Endothelial cell (in vitro differentiated cells): ENCODE data around the gene MOSPD2. TPM values are rescaled to one million over a fixed set of nuclear protein-coding genes. Genes with fewer than 3 reads are reported as not detected.
A peak's percentile ranks its signal among the peaks of the same experiment; 100 is the strongest.

ENCODE experiments used
- DNase-seq: peaks from one replicate; pipeline ENCODE4 v3.0.0; 2021; ENCODE audit warnings: low spot score
- H3K27ac Mint-ChIP-seq: one replicate; pipeline ENCODE4 v1.8.0; 2021; ENCODE audit warnings: mixed read lengths, inconsistent platforms; ENCODE audit not compliant: unreplicated experiment
- H3K27me3 Mint-ChIP-seq: one replicate; pipeline ENCODE4 v1.8.0; 2021; ENCODE audit warnings: mild to moderate bottlenecking, moderate library complexity, mixed read lengths, inconsistent platforms; ENCODE audit not compliant: unreplicated experiment
- H3K36me3 Mint-ChIP-seq: one replicate; pipeline ENCODE4 v1.8.0; 2021; ENCODE audit warnings: mild to moderate bottlenecking, low read depth, mixed read lengths, inconsistent platforms; ENCODE audit not compliant: unreplicated experiment
- H3K4me1 Mint-ChIP-seq: one replicate; pipeline ENCODE4 v1.8.0; 2021; ENCODE audit warnings: mild to moderate bottlenecking, mixed read lengths, inconsistent platforms; ENCODE audit not compliant: unreplicated experiment
- H3K4me3 Mint-ChIP-seq: one replicate; pipeline ENCODE4 v1.8.0; 2021; ENCODE audit warnings: mild to moderate bottlenecking, mixed read lengths, inconsistent platforms; ENCODE audit not compliant: unreplicated experiment
- H3K9me3 Mint-ChIP-seq: one replicate; pipeline ENCODE4 v1.8.0; 2021; ENCODE audit warnings: mixed read lengths, inconsistent platforms; ENCODE audit not compliant: unreplicated experiment
- CTCF ChIP-seq: fragments of 200-600 bp; sonication (generic); IDR thresholded peaks from one replicate; pipeline ENCODE4 v1.5.0; 2021; ENCODE audit warnings: antibody characterized with exemption; ENCODE audit not compliant: unreplicated experiment
- total RNA-seq: library from RNA; stranded (reverse); fragmentation: NEBNext Ultra II Directional; extraction: Animal tissue kit (Norgen Biotek cat#: 25700); gene quantifications from one replicate; pipeline ENCODE4 v1.2.1, GENCODE V29; 2021; ENCODE audit not compliant: unreplicated experiment

Gene MOSPD2
- total RNA-seq, 1 donor from 2014 or later: 10.0 TPM

- TF ChIP-seq CTCF: no peak
- no peak for DNase-seq
- Mint-ChIP-seq H3K9me3 (no peaks in the 10 kb centered on the region), H3K27ac (no peak overlapping the region), H3K4me1 (no peaks in the 10 kb centered on the region), H3K4me3 (no peak overlapping the region), H3K27me3 (no peaks in the 10 kb centered on the region), H3K36me3 (peaks cover 3% of the 10 kb centered on the region)
These were observed 8.0 kb upstream of the MOSPD2 start for GRCh38 chrX:14865201-14865600.

GRCh38 chrX:14871767-14872166, 1.5 kb upstream of the MOSPD2 start:
- H3K4me3 Mint-ChIP-seq: peak overlapping the region; percentile 31
- DNase-seq: no peak
- no peaks in the 10 kb centered on the region for H3K9me3 Mint-ChIP-seq
- no peak for TF ChIP-seq CTCF
- no peak overlapping the region for H3K27ac Mint-ChIP-seq
- no peaks in the 10 kb centered on the region for H3K4me1 Mint-ChIP-seq
- peaks cover 3% of the 10 kb centered on the region for H3K36me3 Mint-ChIP-seq
- H3K27me3 Mint-ChIP-seq: no peaks in the 10 kb centered on the region

- Mint-ChIP-seq H3K9me3 (no peaks in the 10 kb centered on the region), H3K4me1 (no peaks in the 10 kb centered on the region), H3K27me3 (no peaks in the 10 kb centered on the region), H3K36me3 (peaks cover 3% of the 10 kb centered on the region), H3K27ac (no peak overlapping the region), H3K4me3 (peak overlapping the region; percentile 82)
- DNase-seq: no peak
- TF ChIP-seq CTCF: no peak
These were observed 866 bp upstream of the MOSPD2 start for GRCh38 chrX:14872355-14872754.

GRCh38 chrX:14873676-14874049, 442 bp downstream of the MOSPD2 start:
- Mint-ChIP-seq H3K4me3 (peak overlapping the region; percentile 85), H3K9me3 (no peaks in the 10 kb centered on the region), H3K36me3 (no peaks in the 10 kb centered on the region), H3K27ac (no peak overlapping the region), H3K27me3 (no peaks in the 10 kb centered on the region), H3K4me1 (no peaks in the 10 kb centered on the region)
- no peak for DNase-seq
- TF ChIP-seq CTCF: no peak

GRCh38 chrX:14875624-14876023, 2.4 kb downstream of the MOSPD2 start:
- Mint-ChIP-seq H3K4me3 (no peak overlapping the region), H3K9me3 (no peaks in the 10 kb centered on the region)
- TF ChIP-seq CTCF: no peak

More at GRCh38 chrX:14875624-14876023, 2.4 kb downstream of the MOSPD2 start:
- Mint-ChIP-seq H3K36me3 (no peaks in the 10 kb centered on the region), H3K4me1 (no peaks in the 10 kb centered on the region), H3K27me3 (no peaks in the 10 kb centered on the region), H3K27ac (no peak overlapping the region)
- no peak for DNase-seq
